Thyroid gland (tissue), 4 donors: Measurements from ENCODE around the gene EIF4E. TPM values are rescaled to one million over a fixed set of nuclear protein-coding genes. Genes with fewer than 3 reads are reported as not detected.

Source experiments
- DNase-seq, 2 donors: peaks; one replicate each; pipeline ENCODE4 v3.0.0-alpha.2; 2019
- H3K27ac ChIP-seq, 3 donors: fragments of 200-600 bp; sonication (generic); 1 replicate in 2 of 3; 2 replicates in 1 of 3; pipeline ENCODE4 v1.5.1; 2016 to 2019; ENCODE audit warnings: mild to moderate bottlenecking in 1 of 3, moderate library complexity in 1 of 3
- H3K27me3 ChIP-seq: fragments of 200-600 bp; sonication (generic); one replicate; pipeline ENCODE4 v1.5.1; 2019
- H3K36me3 ChIP-seq, 2 donors: fragments of 200-600 bp; sonication (generic); one replicate each; pipeline ENCODE4 v1.5.1; 2016 to 2019
- H3K4me1 ChIP-seq, 2 donors: fragments of 200-600 bp; sonication (generic); one replicate each; pipeline ENCODE4 v1.5.1; 2017 to 2019
- H3K4me3 ChIP-seq, 3 donors: fragments of 200-600 bp; sonication (generic); replicated peaks in 1 of 3; 1 replicate in 2 of 3; 2 replicates in 1 of 3; pipeline ENCODE4 v1.5.1; 2016; ENCODE audit warnings: mild to moderate bottlenecking in 1 of 3
- H3K9me3 ChIP-seq: fragments of 200-600 bp; sonication (generic); one replicate; pipeline ENCODE4 v1.5.1; 2017
- CTCF ChIP-seq, 6 experiments: fragments of 200-600 bp in 3 of 6; fragments of 450-650 bp in 3 of 6; sonication (generic) in 3 of 6; IDR thresholded peaks; one replicate each; pipeline ENCODE4 v1.5.1; 2016 to 2019; ENCODE audit warnings: antibody characterized with exemption in 6 of 6, mild to moderate bottlenecking in 2 of 6, inconsistent platforms in 1 of 6, moderate library complexity in 1 of 6
- POLR2A ChIP-seq, 2 donors: fragments of 450-650 bp; IDR thresholded peaks; one replicate each; pipeline ENCODE4 v1.6.1; 2017; ENCODE audit warnings: antibody characterized with exemption in 2 of 2, mild to moderate bottlenecking in 2 of 2, moderate library complexity in 1 of 2
- WGBS, 2 donors: methylation state at CpG; one replicate each; pipeline ENCODE4 v1.1.5; 2017; 5-methylcytosine and 5-hydroxymethylcytosine counted together
- intact Hi-C: fragments of 100-400 bp; cut with DNase I; formaldehyde crosslinking; loops from one replicate; pipeline ENCODE4 v1.15.1; 2023
- total RNA-seq, 4 donors: library from RNA; depleted of rRNA; stranded (reverse); fragments of >200 nt; gene quantifications; one replicate each; pipeline ENCODE4 v1.2.3, GENCODE V29; 2016

The EIF4E gene
- total RNA-seq, 4 donors from 2014 or later, result 86.5 to 149 (median 128) TPM

DNA sequence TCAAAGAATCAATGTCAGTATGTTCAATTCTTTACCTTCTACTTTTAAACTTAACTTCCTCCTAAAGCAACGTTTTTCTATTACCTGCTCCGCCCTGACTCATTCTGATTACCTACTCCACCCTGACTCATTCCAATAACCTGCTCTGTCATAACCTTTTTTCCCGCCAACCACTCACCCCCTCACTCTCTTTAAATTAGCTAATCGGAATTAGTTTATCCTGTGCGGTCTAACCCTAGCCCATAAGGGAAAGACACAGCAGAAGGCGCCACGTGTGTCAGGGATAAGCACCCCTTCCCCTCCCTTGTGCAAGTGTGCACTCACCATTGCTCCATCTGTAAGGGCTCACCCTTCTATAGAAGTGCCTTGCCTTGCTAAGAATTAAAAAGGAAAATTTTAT lies 64.4 kb downstream of the EIF4E start:
- TF ChIP-seq CTCF (IDR thresholded peaks at IDR 0.05), result no peak
- no peak for TF ChIP-seq POLR2A (IDR thresholded peaks at IDR 0.05)
- Histone ChIP-seq H3K27me3 (no peaks in the 10 kb centered on the region), H3K4me1 (no peaks in the 10 kb centered on the region), H3K36me3 (no peaks in the 10 kb centered on the region), H3K4me3 (no peak overlapping the region), H3K9me3 (no peaks in the 10 kb centered on the region), H3K27ac (no peak overlapping the region)
- WGBS, 2 donors, result 85 to 87% methylated on average over 7 of the region's 7 CpGs
- intact Hi-C loops, result no loop called here
- no peak for DNase-seq

DNA sequence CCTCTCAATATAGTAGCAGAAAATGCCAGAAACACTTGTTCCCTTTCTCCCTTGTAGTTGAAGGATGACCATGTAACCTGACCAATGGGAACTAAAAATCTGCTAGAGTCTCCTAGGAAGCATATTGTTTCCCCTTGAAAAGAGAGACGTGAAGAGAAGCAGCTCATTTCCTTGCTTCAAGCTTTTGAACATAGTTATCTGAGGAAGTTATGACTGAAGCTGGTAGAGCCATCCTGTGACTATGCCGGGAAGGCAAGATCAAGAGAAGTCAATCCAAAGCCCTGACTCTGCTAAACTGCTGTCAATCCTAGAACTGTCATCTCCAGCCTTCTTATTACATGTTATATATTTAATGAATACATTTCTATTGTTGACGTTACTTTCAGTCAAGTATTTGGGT lies 66.6 kb downstream of the EIF4E start:
- TF ChIP-seq POLR2A (IDR thresholded peaks at IDR 0.05) (no peak), CTCF (IDR thresholded peaks at IDR 0.05) (no peak)
- no peak for DNase-seq
- Histone ChIP-seq H3K36me3 (no peaks in the 10 kb centered on the region), H3K27ac (no peak overlapping the region), H3K9me3 (no peaks in the 10 kb centered on the region), H3K4me3 (no peak overlapping the region), H3K4me1 (no peaks in the 10 kb centered on the region), H3K27me3 (no peaks in the 10 kb centered on the region)
- intact Hi-C loops, result no loop called here
- WGBS, 2 donors, result 89% methylated on average over 3 of the region's 3 CpGs

GRCh38 chr4:98861100-98861884 lies 67.6 kb downstream of the EIF4E start:
- WGBS, 2 donors, result 87 to 90% methylated on average over 3 of the region's 3 CpGs
- no peak for DNase-seq
- H3K36me3 ChIP-seq, result no peaks in the 10 kb centered on the region
- no peaks in the 10 kb centered on the region for H3K9me3 ChIP-seq
- intact Hi-C loops, result no loop called here
- no peaks in the 10 kb centered on the region for H3K4me1 ChIP-seq
- TF ChIP-seq CTCF (IDR thresholded peaks at IDR 0.05) (no peak), POLR2A (IDR thresholded peaks at IDR 0.05) (no peak)
- H3K27me3 ChIP-seq, result no peaks in the 10 kb centered on the region
- no peak overlapping the region for H3K27ac ChIP-seq
- no peak overlapping the region for H3K4me3 ChIP-seq

GRCh38 chr4:98851806-98852205 lies 77.1 kb downstream of the EIF4E start:
- DNase-seq, result no peak
- TF ChIP-seq CTCF (IDR thresholded peaks at IDR 0.05) (no peak), POLR2A (IDR thresholded peaks at IDR 0.05) (no peak)
- intact Hi-C loops, result no loop called here

DNA sequence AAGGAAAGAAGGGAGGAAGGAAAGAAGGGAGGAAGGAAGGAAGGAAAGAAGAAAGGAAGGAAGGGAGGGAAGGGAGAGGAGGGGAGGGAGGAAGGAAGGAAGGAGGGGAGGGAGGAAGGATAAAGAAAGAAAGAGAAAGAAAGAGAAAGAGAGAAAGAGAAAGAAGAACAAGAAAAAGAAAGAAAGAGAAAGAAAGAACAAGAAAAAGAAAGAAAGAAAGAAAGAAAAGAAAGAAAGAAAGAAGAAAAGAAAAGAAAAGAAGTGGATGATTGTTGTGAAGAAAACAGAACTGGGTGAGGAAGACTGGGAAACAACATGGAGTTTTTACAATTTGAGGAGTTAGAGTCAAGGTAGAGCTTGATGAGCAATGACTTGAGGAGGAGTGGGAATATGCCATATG lies 78.0 kb downstream of the EIF4E start:
- no peaks in the 10 kb centered on the region for H3K9me3 ChIP-seq
- no peaks in the 10 kb centered on the region for H3K4me1 ChIP-seq
- no peak overlapping the region for H3K27ac ChIP-seq
- intact Hi-C loops, result no loop called here
- H3K27me3 ChIP-seq, result no peaks in the 10 kb centered on the region
- H3K4me3 ChIP-seq, result no peak overlapping the region
- H3K36me3 ChIP-seq, result no peaks in the 10 kb centered on the region
- no peak for DNase-seq
- no peak for TF ChIP-seq CTCF (IDR thresholded peaks at IDR 0.05)
- TF ChIP-seq POLR2A (IDR thresholded peaks at IDR 0.05), result no peak

More at GRCh38 chr4:98851806-98852205, 77.1 kb downstream of the EIF4E start:
- Histone ChIP-seq H3K9me3 (no peaks in the 10 kb centered on the region), H3K36me3 (no peaks in the 10 kb centered on the region), H3K4me3 (no peak overlapping the region), H3K27me3 (no peaks in the 10 kb centered on the region), H3K4me1 (no peaks in the 10 kb centered on the region), H3K27ac (no peak overlapping the region)
- WGBS, 2 donors, result 79 to 85% methylated on average over 3 of the region's 3 CpGs
